AG09319 (cell line): Measurements from ENCODE around the gene SPINK5.

Experiments
- DNase-seq: peaks from one replicate; pipeline ENCODE4 v3.0.0-alpha.2; 2010; ENCODE audit warnings: low read depth; ENCODE audit errors: extremely low read depth
- TF ChIP-seq, protein P1 (sequence below): IDR thresholded peaks from 2 replicates; pipeline ENCODE4 v1.5.1; 2011; ENCODE audit warnings: low read depth, mild to moderate bottlenecking, inconsistent platforms, low read length, moderate library complexity

The SPINK5 gene

DNA sequence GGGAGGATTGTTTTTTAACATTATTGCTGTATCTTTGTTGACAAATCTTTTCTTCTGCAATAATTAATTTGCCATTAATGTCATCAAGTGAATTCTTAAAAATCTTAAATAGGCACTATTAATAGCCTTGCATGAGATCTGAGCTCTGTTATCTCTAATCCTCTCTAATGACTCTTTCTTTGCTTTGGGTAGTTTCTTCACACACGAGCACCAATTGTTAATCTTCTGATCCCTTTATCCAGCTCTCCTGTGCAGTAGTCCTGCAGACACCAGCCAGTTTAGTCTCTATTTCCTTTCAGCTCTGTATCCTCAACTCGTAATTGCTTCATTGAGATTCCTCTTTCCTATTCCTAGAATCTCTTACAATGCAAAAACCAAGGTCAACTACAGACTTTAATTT, 112.7 kb downstream of the SPINK5 start:
- TF ChIP-seq, protein P1, sequence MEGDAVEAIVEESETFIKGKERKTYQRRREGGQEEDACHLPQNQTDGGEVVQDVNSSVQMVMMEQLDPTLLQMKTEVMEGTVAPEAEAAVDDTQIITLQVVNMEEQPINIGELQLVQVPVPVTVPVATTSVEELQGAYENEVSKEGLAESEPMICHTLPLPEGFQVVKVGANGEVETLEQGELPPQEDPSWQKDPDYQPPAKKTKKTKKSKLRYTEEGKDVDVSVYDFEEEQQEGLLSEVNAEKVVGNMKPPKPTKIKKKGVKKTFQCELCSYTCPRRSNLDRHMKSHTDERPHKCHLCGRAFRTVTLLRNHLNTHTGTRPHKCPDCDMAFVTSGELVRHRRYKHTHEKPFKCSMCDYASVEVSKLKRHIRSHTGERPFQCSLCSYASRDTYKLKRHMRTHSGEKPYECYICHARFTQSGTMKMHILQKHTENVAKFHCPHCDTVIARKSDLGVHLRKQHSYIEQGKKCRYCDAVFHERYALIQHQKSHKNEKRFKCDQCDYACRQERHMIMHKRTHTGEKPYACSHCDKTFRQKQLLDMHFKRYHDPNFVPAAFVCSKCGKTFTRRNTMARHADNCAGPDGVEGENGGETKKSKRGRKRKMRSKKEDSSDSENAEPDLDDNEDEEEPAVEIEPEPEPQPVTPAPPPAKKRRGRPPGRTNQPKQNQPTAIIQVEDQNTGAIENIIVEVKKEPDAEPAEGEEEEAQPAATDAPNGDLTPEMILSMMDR = no peak
- no peak for DNase-seq

DNA sequence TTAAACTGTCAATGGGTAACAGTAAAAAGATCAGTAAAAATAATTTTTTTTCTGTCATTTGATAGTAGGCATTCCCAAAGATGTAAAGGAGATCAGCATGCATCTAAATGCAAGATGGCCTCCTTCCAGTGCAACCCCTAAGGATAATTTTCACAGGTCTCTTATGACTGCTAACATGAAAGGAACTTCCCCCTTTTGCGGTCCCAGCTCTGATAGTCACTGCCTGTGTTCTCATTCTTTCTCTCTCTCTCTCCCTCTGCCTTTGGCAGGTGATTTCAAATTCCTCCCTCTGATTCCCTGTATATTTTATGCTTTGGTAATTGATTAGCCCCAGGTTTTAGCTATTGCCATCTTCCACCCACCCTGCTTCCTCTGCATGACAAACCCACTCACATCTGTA, 113.4 kb downstream of the SPINK5 start:
- TF ChIP-seq, protein P1 = no peak
- DNase-seq = no peak

DNA sequence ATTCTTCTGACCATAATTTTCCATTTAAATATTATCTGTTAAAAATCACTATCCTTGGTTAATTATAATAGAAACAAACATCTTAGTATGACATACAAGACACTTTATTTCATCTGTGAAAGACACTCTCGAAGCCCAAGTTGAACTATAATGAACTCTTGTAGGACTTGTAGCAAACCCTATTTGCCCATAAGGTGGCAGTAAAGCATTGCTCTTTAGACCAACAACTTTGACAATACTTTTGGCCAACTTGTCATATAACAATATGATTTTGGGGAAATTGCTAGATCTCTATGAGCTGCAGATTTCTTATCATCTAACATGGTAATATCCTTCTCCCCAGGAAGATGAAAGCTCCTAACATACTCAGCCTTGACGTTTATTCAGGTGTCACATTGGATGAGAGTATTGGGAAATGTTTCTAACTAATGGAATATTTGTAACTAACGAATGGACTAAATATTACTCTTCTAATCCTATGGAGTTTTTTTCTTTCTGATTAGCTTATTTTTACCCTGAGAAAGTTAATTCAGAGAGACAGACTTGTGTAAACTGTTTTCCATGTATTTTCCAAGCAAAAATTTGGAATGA, 115.5 kb downstream of the SPINK5 start:
- TF ChIP-seq, protein P1 = peak; percentile 62

DNA sequence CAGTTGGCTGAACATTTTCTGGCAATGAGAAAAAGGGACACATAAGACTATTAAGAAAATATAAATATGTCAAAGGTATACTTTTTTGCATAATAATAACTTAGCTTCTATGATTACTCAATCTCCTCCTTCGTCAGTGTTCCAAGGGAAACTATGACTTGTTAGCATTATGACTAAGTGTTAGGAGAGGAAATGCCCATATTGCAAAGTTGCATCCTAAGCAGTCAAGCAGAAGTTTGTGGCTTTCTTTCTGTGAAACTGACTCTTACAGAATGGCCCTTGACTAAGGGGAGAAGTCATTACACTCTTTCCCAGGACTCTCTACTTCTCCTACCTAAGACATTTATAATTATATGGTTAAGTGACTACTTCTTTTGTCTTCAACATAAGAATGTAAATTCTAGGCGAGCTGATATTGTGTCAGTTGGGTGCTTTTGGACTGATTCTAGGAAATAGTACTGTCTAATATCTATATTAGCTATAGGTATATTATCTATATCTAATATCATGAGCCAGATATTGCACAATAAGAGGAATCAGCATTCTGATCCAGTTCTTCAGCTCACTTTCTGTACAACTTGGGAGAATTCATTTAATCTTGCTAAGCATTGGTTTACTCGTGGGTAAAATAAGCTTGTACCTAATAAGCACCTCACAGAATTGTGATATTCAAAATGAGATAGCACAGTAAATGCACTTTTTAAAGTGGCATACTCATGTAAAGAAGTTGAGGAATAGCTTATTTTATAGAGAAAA, 122.6 kb downstream of the SPINK5 start:
- no peak for DNase-seq
- TF ChIP-seq, protein P1 = no peak

More for the DNA sequence above, 115.5 kb downstream of the SPINK5 start:
- DNase-seq = peak; percentile 8
